HG03066 (cell line): Measurements from ENCODE around the gene COQ7.

Experiments used
- ATAC-seq: cut with Tn5 transposase; IDR thresholded peaks from one replicate; pipeline ENCODE4 v1.9.1; 2021; ENCODE audit warnings: low read depth; ENCODE audit not compliant: unreplicated experiment

The COQ7 gene

GRCh38 chr16:19085679-19086200 lies 18.3 kb downstream of the COQ7 start:
- ATAC-seq: no peak

GRCh38 chr16:19086322-19087199 lies 19.1 kb downstream of the COQ7 start:
- peak; percentile 89 for ATAC-seq

- ATAC-seq: no peak
These were observed 21.0 kb downstream of the COQ7 start for GRCh38 chr16:19088341-19088916.

- no peak for ATAC-seq
These were observed 22.1 kb downstream of the COQ7 start for GRCh38 chr16:19089410-19089955.

- no peak for ATAC-seq
These were observed 23.5 kb downstream of the COQ7 start for GRCh38 chr16:19090916-19091315.

DNA sequence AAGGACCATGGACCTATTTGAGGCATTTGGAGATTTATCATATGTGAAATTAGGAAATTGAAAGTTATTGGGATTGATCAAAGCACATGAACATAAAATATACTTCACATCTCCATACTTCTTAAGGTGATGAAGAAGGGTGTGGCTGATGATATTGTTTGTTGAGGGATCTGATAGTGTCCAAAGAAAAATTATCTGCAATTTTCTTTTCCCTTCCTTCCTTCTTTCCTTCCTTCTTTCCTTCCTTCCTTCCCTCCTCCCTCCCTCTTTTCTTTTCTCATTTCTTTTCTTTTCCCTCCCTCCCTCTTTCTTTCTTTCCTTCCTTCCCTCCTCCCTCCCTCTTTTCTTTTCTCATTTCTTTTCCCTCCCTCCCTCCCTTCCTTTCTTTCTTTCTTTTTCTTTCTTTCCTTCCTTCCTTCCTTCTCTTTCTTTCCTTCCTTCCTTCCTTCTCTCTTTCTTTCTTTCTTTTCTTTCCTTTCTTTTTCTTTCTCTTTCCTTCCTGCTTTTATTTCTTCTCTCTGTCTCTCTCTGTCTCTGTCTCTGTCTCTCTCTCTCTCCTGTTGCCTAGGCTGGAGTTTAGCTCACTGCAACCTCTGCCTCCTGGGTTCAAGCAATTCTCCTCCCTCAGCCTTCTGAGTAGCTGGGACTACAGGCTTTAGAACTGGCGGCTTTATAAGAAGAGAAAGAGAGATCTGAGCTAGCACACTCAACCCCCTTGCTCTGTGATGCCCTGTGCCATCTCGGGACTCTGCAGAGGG lies 25.4 kb downstream of the COQ7 start:
- ATAC-seq: no peak

DNA sequence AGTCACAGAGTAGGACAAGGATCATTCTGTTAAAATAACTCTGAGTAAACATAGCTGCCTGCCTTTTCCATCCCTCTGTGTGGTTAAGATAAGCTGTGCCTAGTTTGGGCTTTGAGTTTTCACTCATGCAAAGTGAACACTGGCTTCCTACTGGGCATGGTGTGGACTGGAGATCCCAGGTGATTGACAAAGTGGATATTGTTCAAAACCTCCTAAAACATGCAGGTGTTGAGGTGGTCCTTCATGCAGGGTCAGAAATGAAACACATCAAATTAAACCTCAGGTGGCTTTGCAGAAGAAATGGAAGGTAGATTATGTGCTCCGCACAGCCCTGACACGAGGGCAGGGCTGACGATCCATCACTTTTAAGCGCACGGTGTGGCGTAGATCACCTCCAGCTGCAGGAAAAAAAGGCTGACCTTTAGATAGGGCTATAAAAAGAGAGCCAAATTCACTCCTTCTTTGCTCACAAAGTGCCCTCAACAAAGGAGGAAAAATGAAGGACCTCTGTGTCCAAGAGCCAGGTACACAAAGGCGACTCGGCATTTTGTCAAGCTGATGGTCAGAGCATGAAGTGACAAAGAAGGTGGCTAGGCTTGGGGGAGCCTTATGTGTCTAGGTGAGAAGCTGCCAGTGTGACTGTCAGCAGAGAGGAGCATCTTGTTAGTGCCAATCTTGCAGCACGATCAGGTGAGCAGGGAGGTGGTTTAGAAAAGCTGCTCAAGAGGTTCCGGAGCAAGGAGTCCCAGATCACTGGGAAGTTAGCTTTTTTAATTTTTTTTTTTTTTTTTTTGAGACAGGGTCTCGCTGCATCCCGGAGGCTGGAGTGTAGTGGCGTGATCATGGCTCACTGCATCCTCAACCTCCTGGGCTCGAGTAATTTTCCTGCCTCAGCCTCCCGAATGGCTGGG lies 26.5 kb downstream of the COQ7 start:
- ATAC-seq: no peak

- ATAC-seq: no peak
These were observed 27.3 kb downstream of the COQ7 start for GRCh38 chr16:19094542-19095365.

- ATAC-seq: no peak
These were observed 28.2 kb downstream of the COQ7 start for GRCh38 chr16:19095654-19096053.

DNA sequence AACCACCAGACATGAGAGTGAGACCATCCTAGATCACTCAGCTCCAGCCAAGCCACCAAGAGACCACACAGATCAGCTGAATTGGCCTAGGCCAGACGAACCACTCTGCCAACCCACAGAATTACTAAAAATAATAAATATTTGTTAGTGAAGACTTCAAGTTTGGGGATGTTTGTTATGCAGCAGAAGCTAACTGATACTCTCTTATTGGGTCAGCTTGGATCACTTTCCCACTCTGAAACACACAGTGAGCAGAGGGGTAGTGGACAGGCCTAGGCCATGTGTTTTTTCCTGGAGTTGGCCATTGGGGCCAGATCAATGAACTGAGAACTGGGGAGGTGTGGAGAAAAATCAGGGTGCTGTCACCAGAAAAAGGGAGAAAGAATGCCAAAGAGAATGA lies 30.8 kb downstream of the COQ7 start:
- ATAC-seq: no peak

DNA sequence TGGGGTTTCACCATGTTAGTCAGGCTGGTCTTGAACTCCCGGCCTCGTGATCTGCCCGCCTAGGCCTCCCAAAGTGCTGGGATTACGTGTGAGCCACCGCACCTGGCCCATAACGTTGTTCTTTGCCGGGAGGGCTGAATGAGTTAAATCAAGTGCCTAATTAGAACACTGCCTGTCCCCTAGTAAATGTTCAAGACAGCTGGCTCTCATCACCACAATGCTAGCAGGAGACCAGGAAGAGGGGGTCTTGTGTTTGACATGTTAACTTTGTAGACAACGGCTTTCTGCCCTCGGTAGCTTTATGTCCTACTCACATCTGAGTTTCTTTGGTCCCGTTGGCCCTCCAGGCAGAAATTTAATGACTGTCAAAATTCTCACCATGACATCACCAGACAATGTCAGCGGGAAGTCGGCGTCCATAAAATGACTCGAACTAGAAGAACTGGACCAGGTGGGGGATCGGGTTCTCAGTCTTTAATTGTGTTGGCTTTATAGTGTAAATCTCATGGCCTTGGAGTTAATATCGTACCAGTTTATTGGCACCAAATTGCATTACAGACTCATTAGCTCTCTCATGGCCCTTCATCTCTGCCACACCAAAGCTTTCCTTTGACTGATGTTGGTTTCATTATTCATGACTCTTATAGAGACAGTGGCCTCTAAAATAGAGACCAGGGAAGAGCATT lies 34.9 kb downstream of the COQ7 start:
- ATAC-seq: no peak

GRCh38 chr16:19104607-19105006 lies 37.2 kb downstream of the COQ7 start:
- ATAC-seq: no peak

DNA sequence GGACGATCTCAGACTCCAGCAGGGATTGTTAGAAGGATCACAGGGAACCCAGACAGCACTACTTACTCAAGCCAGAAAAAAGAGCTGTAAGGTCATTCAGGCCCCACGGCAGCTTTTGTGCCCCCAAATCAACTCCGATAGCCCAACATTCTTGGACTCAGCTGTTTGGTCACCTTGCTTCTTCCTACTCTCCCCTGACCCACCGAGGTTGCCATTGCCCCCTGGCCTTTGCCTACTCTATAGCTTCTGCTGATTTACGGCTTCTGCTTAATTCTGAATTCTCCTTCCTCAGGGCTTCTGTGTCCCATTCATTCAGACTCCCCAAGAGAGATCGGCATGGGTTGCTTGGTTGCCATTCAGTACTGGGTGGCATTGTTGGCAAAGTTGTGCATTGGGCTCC lies 37.7 kb downstream of the COQ7 start:
- ATAC-seq: no peak

- no peak for ATAC-seq
These were observed 38.6 kb downstream of the COQ7 start for GRCh38 chr16:19105891-19106624.

GRCh38 chr16:19106625-19107020 lies 39.2 kb downstream of the COQ7 start:
- no peak for ATAC-seq

GRCh38 chr16:19108409-19109287 lies 41.2 kb downstream of the COQ7 start:
- ATAC-seq: no peak

DNA sequence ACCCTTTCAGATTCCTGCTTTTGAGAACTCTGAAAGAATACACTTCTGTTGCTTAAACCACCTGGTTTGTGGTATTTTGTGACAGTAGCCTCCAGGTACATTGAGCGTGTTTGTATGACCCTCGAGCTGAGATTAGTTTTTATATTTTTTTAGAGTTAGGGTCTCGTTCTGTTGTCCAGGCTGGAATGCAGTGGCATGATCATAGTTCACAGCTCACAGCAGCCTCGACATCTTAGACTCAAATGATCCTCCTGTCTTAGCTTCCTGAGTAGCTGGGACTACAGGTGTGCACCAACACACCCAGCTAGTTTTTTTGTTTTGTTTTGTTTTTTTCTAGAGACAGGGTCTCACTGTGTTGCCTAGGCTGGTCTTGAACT lies 41.9 kb downstream of the COQ7 start:
- ATAC-seq: no peak
